ENCODE results near the gene GUK1. TPM values are rescaled to one million over a fixed set of nuclear protein-coding genes. Genes with fewer than 3 reads are reported as not detected.

Gene GUK1
- total RNA-seq, 1 experiment from 2014 or later, result 376 TPM

Other genes starting within 250 kb of the GUK1 start
- 3.5 and 4.3 TPM in 2 replicates for gene WNT9A, start 192.3 kb upstream of the GUK1 start, total RNA-seq (2014; rRNA removed)
- not detected in 2 replicates for gene WNT3A, start 133.3 kb upstream of the GUK1 start, total RNA-seq (2014; rRNA removed)
- 354 and 378 TPM in 2 replicates for gene ARF1, start 57.6 kb upstream of the GUK1 start, total RNA-seq (2014; rRNA removed)
- 16.3 and 18.5 TPM in 2 replicates for gene C1orf35, start 37.0 kb upstream of the GUK1 start, total RNA-seq (2014; rRNA removed)
- 55.0 and 78.6 TPM in 2 replicates for gene MRPL55, start 31.0 kb upstream of the GUK1 start, total RNA-seq (2014; rRNA removed)
- gene GJC2, start 9.7 kb downstream of the GUK1 start, total RNA-seq (2014; rRNA removed), result 0.63 and 0.77 TPM in 2 replicates
- gene IBA57, start 25.5 kb downstream of the GUK1 start, total RNA-seq (2014; rRNA removed), result 2.6 and 5.1 TPM in 2 replicates
- gene OBSCN, start 67.8 kb downstream of the GUK1 start, total RNA-seq (2014; rRNA removed), result 2.1 TPM in 2 replicates